GM18867 (cell line): ENCODE measurements around the gene DACT3.

Source experiments
- ATAC-seq: cut with Tn5 transposase; IDR thresholded peaks from one replicate; pipeline ENCODE4 v1.9.1; 2021; ENCODE audit warnings: mild to moderate bottlenecking, moderate library complexity; ENCODE audit not compliant: unreplicated experiment

Gene DACT3, protein sequence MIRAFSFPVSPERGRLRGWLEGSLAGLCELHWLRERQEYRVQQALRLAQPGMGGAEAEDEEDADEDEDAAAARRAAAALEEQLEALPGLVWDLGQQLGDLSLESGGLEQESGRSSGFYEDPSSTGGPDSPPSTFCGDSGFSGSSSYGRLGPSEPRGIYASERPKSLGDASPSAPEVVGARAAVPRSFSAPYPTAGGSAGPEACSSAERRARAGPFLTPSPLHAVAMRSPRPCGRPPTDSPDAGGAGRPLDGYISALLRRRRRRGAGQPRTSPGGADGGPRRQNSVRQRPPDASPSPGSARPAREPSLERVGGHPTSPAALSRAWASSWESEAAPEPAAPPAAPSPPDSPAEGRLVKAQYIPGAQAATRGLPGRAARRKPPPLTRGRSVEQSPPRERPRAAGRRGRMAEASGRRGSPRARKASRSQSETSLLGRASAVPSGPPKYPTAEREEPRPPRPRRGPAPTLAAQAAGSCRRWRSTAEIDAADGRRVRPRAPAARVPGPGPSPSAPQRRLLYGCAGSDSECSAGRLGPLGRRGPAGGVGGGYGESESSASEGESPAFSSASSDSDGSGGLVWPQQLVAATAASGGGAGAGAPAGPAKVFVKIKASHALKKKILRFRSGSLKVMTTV

DNA sequence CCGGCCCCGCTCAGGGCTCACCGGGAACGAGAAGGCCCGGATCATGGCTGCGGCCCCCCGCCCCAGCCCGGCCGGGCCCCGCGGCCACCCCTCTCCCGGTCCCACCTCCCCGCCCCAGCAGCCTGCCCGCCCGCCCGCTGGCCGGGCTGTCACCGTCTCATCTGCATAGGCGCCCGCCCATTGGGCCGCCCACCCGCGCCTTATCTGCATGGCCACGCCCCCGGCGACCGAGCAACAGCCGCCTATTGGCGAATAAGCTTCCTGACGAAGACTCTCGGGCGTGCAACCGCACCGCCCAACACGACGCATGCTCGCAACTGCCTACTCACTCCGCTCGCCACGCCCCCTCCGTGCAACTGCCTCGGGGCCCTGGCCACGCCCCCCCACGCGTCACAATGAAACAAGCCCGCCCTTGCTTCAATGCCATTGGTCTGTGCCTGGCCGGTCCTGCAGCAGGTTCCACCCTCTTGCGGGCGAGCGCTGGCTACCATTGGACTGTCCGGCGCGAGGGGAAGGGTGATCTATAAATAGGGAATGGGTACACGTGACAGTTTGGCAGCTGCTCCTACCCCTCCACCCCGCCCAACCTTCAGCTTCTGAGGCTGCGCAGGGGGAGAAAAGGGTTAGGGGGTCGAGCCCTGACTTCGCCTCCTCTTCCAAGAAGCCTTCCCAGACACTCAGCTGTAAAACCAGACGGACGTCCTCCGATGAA is at the start of gene DACT3:
Gene DACT3 (minus strand): TSS at position 163 of the 712 bp plus-strand sequence. CDS start 118 bp downstream, at position 45.
- ATAC-seq: peak; percentile 88

DNA sequence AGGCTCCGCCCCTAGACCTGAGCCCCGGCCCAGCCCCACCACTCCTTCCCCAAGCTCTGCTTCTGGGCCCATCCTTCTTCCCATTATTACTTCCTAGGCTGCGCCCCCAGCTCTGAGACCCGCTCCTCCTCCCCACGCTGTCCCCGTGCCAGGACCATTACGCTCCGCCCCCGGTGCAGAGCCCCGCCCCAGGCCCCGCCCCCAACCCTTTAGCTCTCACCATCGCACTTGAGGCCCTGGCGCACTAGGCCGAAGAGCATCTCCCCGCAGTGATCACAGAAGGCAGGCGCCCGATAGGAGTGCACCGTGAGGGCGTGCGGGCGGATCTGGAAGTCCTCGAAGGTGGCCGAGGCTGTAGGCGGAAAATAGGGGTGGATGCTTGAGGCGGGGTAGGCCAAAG is 49.7 kb upstream of the DACT3 start:
- no peak for ATAC-seq

DNA sequence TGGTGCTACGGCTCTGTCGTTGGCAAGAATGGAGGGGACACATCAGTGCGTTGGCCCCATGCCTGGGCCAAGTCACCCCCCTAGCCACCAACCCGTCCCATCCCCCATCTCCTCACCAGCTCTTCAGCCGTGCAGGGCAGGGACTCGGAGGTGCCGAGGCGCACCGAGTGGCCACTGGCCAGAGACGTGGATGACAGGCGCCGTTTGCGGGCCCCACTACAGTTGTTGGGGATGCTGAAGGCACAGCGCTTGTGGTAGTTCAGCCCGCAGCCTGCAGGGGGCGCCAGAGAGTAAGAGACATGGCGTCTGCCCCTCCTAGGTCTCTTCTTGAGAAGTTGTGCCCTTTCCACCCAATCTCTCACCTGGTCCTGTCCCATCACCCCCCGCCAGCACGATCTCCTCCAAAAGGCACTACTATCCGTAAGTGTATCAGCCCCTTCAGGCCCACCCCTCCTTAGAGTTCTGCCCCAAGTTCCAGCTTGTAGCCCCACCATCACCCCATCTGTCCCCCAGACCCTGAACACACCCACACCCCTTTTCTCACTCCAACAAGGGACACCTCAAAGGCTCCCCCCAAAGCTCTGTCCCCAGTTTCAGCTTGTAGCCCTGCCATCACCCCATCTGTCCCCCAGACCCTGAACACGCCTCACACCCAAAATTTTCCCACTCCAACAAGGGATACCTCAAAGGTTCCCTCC is 43.5 kb upstream of the DACT3 start:
- no peak for ATAC-seq

DNA sequence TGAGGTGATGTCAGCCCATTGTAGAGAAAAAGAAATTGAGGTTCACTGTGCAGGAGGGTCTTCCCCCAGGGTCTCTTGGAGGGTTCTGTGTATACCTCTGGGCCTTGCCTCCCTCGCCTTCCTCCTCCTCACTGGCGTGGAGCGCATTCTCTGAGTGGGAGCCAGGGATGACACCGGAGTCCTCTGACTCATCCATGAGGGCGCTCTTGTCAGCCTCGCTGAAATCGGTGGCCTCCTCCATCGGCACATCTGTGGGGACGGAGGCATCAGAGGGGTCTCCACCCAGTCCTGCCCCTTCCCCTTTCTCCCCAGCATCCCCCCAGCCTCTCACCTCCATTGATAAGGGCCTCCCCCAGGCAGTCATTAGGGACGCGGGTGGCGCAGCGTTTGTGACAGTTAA is 39.7 kb upstream of the DACT3 start:
- ATAC-seq: no peak

DNA sequence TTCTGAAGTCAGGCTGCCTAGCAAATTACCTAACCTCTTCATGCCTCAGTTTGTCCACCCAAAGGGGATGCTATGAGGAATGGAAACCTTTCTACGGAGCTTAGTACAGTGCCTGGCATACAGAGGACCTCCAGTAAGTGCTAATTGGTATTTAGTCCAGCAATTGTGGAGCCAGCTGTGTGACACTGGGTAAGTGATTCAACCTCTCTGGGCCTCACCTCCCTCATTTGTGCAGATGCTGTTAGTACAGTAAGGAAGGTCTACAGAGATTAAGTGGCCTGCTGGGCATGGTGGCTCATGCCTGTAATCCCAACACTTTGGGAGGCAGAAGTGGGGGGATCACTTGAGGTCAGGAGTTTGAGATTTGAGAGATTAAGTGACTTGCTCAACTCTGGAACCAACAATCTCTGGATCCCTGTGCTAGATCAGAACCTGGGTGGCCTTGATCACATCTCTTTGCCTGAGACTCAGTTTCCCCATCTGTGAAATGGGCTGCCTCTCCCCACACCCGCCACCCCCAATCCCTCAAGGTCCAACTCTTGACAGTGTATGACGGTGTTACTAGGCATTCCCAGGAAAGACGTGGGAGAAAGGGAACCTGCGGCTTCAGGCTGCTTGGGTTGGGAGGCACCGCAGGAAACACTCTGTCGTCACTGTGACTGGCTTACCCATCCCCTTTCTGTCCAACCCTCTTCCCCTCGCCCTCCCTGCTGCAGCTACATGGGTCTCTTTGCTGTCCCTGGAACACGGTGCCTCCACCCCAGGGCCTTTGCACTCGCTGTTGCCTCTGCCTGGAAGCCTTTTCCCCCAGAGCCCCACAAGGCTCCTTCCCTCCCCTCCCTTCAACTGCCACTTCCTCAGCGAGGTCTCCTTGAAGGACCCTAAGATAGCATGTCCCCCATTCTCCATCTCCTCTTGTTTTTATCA is 37.7 kb upstream of the DACT3 start:
- ATAC-seq: no peak

DNA sequence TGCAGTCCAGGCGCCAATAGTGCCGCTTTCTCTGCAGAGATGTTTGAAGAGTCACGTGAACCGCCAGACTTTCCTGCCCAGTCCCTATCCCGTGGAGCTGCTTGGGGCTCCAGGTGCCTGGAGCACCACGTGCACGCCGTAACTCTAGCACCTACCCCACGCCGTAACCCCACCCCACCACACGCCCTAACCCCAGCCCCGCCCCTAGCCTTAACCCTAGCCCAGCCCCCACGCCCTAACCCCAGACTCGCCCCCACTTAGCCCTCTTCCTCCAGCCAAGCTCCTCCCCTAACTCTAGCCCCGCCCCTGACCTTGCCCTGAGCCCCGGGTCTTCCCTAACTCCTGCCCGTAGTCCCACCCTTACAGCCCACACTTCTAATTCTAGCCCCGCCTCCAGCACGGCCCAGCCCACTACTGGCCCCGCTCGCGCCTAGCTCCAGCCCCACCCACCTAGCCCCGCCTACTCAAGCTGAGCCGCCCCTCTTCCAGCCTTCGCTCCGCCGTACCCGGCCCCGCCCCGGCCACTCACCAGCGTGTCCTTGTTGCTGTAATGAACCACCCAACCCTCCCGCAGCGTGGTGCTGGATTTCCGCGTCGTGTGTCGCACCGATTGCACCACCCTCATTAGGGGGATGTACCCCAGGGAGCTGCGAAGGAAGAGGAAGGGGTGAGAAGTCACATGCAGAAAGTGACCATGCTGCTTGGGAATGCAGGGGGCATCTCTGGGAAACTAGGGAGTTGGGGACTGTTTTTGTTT is 36.4 kb upstream of the DACT3 start:
- ATAC-seq: no peak

DNA sequence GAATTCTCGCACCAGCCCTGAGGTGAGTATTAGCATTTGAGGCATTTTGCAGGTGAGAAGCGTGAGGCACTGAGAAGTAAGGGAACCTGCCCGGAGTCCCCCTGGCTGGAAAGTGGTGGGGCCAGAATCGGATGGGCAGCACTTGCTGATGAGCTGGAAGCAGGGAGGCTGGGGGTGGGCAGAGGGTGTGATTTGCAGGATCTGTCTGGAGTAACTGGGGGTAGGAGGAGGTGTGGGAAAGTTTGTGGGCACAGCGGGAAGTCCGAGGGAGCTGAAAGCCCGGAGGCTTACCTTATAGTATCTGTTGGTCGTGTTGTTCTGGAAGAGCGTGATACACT is 35.9 kb upstream of the DACT3 start:
- ATAC-seq: no peak

DNA sequence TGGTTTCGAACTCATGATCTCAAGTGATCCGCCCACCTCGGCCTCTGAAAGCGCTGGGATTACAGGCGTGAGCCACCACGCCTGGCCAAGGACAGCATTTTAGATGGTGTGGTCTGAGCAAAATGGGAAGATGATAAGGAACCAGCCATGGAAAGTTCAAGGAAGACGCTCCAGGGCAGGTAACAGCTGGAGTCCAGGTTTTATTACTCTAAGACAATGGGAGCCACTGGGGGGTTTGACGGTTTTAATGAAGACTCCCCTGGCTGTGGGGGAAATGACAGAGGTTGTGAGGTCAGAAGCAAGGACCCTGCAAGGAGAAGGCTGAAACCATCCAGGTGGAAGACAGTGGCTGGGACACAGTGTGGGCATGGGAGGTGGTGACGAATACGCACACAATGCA is 35.1 kb upstream of the DACT3 start:
- no peak for ATAC-seq

DNA sequence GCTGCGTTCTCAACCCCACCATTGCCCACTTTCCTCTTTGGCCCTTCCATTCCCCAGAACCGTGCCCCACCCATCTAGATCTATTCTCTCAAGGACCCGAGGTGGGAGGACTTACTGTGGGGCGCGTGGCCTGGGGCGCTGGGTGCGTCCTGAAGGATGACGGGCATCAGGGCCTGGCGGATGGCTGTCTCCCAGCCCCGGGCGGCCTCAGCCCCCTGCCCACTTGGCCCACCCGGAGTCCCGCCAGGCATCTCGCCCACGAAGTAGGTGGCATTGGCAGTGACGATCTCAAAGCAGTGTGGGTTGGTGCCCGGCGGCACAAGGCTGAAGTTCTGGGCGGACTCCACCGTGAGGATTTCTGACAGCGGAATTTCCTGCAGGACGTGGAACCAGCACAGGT is 32.8 kb upstream of the DACT3 start:
- no peak for ATAC-seq

DNA sequence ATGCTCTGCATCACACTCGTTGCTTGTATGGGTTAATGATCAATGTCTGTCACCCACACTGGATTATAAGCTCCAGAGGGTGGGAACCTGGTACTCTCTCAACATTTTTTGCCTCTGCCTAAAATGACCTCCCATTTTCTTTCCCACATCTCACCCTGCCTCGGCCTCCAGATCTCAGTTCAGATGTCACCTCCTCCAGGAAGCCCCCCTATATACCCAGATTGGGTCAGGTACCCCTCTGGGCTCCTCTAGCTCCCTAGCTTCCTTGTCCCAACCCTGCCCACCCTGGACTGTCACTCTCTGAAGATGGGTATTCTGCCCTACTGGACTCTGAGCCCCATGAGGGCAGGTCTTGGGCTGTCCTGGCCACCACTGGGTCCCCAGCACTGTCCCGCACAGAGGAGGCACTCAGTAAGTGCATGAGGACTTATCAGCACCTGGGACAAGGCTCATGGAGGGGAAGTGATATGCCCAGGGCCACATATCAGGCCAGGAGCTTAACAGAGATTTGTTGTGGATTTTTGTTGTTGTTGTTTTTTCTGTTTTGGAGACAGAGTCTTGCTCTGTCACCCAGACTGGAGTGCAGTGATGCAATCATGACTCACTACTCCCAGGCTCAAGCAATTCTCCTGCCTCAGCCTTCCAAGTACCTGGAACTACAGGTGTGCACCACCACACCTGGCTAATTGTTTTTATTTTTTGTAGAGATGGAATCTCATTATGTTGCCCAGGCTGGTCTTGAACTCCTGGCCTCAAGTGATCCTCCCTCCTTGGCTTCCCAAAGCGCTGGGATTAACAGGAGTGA is 32.1 kb upstream of the DACT3 start:
- ATAC-seq: no peak

DNA sequence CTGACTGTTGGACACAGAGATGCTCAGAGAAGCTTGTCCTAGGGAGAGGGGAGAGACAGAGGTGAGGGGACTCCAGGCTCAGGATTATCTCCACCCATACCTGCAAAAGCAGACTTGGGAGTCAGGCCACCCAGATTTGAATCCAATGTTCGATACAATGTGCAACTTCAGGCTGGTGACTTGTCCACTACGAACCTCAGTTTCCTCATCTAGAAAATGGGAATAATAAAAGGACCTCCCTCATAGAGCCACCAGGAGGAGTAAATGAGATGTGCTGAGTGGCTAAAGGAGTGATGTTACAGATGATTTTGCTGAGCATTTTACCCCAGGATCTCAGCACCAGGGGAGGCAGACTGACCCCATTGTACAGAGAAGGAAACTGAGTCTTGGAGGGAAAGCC is 31.0 kb upstream of the DACT3 start:
- no peak for ATAC-seq

DNA sequence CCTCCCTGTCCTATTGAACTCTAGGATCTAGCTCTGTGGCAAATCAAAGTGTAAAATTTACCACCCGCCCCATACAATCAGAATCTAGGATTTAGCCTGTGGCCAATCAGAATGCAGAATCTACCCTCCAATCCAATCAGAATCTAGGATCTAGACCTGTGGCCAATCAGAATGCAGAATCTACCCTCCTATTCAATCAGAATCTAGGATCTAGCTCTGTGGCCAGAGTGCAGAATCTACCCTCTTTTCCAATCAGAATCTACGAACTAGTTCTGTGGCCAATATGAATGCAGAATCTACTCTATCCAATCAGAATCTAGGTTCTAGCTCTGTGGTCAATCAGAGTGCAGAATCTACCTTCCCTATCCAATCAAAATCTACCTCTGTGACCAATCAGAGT is 30.1 kb upstream of the DACT3 start:
- ATAC-seq: no peak

DNA sequence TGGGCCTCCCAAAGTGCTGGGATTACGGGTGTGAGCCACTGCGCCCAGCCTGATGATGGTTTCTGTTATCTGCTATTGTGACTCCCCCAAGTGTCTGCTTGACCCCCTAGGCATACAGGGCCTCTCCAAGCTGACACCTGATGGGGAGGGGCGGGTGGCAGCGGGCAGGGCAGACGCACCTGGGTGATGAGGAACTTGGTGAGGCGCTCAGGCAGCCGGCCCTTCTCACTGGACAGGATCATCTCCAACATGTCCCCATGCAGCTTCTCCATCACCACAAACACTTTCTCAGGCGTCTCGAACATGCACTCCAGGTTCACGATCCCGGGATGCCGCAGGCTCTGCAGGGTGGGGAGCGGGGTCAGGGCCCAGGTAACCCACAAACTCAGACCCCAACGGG is 28.4 kb upstream of the DACT3 start:
- no peak for ATAC-seq

DNA sequence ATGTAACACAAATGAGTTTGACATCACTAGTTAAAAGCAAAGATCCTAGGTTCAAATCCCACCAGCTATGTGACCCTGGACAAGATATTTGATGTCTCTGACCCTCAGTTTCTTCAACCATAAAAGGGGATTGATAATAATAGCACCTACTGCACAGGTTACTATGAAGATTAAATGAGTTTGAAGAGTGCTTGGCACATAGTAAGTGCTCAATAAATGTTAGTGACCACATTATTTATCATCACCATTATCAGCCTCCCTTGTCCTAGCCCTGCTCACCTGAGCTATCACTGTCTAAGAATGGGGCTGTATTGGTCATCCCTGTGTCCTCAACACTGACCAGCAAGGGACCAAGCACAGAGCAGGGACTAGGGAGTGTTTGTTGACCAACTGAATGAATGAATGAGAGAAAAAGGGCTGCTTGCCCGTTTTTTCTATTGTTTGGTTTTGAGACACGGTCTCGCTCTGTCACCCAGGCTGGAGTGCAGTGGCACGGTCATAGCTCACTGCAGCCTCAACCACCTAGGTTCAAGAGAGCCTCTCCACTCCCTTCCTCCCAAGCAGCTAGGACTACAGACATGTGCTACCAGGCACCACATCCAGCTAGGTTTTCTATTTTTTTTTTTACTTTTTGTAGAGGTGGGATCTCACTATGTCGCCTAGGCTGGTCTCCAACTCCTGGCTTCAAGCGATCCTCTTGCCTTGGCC is 26.6 kb upstream of the DACT3 start:
- ATAC-seq: no peak

DNA sequence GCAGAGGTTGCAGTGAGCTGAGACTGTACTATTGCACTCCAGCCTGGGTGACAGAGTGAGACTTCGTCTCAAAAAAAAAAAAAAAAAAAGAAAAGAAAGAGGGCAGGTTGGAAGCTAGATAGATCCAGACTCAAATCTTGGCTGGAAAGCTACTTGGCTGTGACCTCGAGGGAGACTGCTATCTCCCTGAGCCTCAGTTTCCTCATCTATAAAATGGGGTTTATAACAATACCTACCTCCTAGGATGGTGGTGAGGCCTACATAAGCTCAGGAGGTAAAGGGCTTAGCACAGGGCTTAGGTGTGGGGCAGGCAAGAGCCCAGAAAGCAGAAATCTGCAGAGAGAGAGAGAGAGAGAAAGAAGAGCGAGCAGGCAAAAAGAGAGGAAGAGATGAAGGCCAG is 24.2 kb upstream of the DACT3 start:
- ATAC-seq: no peak

DNA sequence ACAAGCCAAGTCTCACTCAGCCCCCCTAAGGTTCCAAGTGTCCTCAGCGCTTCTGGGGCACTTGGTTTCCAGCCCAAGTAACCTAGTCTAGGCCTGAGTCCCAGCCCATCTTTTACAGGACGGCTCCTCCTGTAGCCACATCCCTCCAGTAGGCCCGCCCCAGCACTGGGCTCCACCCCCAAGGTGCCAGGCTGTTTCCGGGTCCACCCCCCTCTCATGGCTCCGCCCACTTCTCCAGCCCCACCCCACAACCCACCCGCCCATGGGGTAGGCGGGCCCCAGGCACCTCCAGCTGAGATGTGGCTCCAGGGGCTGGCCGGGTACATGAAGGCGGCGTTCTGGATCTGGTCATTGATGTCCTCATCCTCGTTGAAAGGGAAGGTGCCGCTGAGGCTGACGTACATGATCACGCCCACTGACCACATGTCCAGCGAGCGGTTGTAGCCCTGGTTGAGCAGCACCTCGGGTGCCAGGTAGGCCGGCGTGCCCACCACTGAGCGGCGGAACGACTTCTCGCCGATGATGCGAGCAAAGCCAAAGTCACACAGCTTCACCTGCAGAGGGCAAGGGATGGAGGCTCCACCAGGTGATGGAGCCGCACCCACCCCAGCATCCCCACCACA is 17.2 kb upstream of the DACT3 start:
- ATAC-seq: no peak

DNA sequence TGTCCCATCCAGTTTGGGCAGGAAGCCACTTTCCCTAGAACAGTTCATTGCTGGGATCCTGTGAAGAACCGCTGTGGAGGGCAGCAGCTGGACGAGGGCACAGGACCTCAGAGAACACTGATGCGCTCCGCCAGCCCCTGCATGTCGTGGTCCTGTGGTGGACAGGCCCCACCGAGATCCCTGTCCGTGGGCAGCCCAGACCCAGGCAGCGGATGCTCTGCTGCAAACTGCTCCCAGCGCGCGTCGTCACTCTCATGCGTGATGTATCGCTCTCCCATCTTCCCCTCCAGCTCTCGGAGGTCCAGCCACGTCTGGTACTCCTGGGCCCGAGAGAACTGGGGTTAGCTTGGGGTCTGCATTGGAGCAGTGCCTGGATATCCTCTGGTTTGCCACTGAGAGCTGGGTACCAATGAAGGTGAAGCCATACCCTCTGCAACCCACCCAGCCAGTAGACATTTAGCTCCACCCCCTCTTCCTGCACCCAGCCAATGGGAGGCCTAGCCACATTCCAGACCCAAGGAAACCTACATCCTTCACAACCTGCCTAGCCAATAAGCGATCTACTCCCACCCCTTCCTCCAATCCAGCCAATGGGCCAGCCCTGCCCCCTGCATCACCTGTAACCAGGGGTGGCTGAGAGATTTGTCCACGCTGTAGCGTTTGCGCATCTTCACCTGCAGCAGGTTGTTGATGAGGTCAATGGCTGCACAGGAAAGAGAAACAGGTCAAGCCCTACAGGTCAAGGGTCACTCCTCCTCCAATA is 13.6 kb upstream of the DACT3 start:
- no peak for ATAC-seq
